ENCODE results near the gene ACOXL.

The ACOXL gene

DNA sequence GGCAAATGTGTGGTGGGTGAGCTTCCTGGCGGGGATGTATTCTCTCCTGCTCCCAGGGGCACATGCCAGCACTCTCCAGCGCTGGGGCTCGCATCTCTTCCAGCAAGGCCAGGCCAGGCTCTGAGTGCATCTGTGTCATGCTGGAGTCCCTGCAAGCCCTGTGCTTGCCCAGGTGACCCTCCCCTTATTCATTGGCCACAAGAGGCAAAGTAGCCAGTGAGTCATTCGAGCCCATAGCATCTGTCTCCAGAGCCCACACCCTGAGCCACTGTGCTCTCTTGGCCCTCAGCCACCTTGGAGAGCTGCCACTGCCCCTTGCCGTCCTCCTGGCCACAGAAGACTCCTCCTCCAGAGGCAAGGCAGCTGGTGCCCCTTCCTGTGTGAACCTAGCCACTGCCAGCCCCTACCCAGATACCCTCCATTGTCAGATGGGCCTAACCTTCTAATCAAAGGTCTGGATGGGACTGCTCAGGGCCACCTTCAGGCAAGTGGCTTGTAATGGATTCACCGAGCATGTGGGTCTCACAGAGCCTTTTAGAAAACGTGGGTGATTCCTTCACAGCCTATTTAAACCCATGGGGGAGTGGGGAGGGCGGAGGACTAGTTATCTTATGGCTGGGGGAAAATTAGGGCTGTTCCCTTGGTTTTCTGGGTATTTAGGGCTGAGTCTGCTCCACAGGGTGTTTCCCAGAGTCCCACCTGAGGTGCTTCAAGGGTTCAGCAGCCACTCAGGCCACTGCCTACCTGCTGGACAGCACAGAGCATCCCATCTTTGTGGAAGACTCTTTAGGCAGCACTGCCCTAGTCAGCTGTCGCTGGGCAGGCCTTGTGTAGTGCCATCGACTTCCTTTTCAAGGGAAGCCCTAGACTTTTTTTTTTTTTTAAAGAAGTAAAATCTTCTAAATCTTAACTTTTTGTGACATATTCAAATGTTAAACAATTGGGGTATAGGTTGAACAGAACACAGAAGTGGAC lies 137.4 kb downstream of the ACOXL start:
- no peak overlapping the region for H4K91ac ChIP-seq (ENCODE audit: low read depth, low read length)
- no CpG with 5 or more reads among the region's 10 CpGs for WGBS (ENCODE audit: extremely low coverage, insufficient coverage, insufficient read length)
- no peak overlapping the region for H2AFZ ChIP-seq (ENCODE audit: insufficient read depth, low read length, poor library complexity)

DNA sequence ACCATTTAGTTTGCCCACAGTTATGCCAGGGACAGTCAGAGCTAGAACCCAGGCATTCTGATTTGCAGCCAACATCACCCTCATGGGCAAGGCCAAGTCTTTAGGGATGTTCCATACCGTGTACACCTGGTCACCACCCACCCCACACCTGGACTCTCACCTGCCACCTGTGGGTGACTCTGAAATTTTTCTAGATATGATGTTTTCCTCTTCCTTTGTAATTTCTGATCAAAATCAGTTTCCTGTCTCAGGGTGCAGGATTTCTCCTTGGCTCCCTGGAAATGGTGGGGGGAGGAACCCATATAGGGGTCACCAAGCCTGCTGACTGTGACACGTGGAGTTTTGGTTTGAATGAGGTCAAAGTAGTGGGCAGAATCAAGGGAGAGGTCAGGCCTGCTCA lies 138.2 kb downstream of the ACOXL start:
- Histone ChIP-seq H3K14ac (ENCODE audit: low read length) (no peak overlapping the region), H3K9ac (ENCODE audit: low read length) (no peak overlapping the region), H2AK5ac (ENCODE audit: low read length) (no peak overlapping the region), H2BK120ac (ENCODE audit: insufficient read depth, low read length, poor library complexity) (no peak overlapping the region), H3K23ac (ENCODE audit: low read length) (no peak overlapping the region), H2AFZ (ENCODE audit: insufficient read depth, low read length, poor library complexity) (no peak overlapping the region), H3K4me3 (ENCODE audit: low read depth, low read length) (no peak overlapping the region), H2BK12ac (ENCODE audit: low read length) (no peak overlapping the region), H3K27me3 (ENCODE audit: insufficient read depth, low read length) (no peaks in the 10 kb centered on the region), H4K8ac (ENCODE audit: low read depth, low read length) (no peak overlapping the region), H3K79me1 (ENCODE audit: low read length) (no peaks in the 10 kb centered on the region), H3K4me2 (ENCODE audit: low read length) (no peak overlapping the region), H4K12ac (ENCODE audit: low read depth, low read length) (no peak overlapping the region), H3K18ac (ENCODE audit: low read length) (no peak overlapping the region), H4K91ac (ENCODE audit: low read depth, low read length) (no peak overlapping the region), H3K36me3 (ENCODE audit: control insufficient read depth in 1 of 2, insufficient read depth in 2 of 2, low read length in 2 of 2) (no peaks in the 10 kb centered on the region), H3K4me1 (ENCODE audit: control insufficient read depth in 1 of 2, insufficient read depth in 2 of 2, low read length in 2 of 2) (no peaks in the 10 kb centered on the region), H3K9me3 (ENCODE audit: insufficient read depth, low read depth, low read length) (no peaks in the 10 kb centered on the region), H3K4ac (ENCODE audit: low read depth, low read length) (no peak overlapping the region), H3K27ac (ENCODE audit: low read depth, low read length) (no peak overlapping the region), H3K79me2 (ENCODE audit: control insufficient read depth, insufficient read depth, low read length, poor library complexity) (no peaks in the 10 kb centered on the region), H2BK5ac (ENCODE audit: low read depth, low read length, poor library complexity) (no peak overlapping the region)
- WGBS (ENCODE audit: extremely low coverage, insufficient coverage, insufficient read length): no CpG with 5 or more reads among the region's 2 CpGs
- no peak for DNase-seq

More for the DNA sequence above, 137.4 kb downstream of the ACOXL start:
- Histone ChIP-seq H3K14ac (ENCODE audit: low read length) (no peak overlapping the region), H2BK5ac (ENCODE audit: low read depth, low read length, poor library complexity) (no peak overlapping the region), H3K36me3 (ENCODE audit: control insufficient read depth in 1 of 2, insufficient read depth in 2 of 2, low read length in 2 of 2) (no peaks in the 10 kb centered on the region), H3K18ac (ENCODE audit: low read length) (no peak overlapping the region), H3K27me3 (ENCODE audit: insufficient read depth, low read length) (no peaks in the 10 kb centered on the region), H3K4ac (ENCODE audit: low read depth, low read length) (no peak overlapping the region), H2AK5ac (ENCODE audit: low read length) (no peak overlapping the region), H3K9ac (ENCODE audit: low read length) (no peak overlapping the region), H3K4me3 (ENCODE audit: low read depth, low read length) (no peak overlapping the region), H3K27ac (ENCODE audit: low read depth, low read length) (no peak overlapping the region), H3K4me1 (ENCODE audit: control insufficient read depth in 1 of 2, insufficient read depth in 2 of 2, low read length in 2 of 2) (no peaks in the 10 kb centered on the region), H2BK12ac (ENCODE audit: low read length) (no peak overlapping the region), H2BK120ac (ENCODE audit: insufficient read depth, low read length, poor library complexity) (no peak overlapping the region), H3K23ac (ENCODE audit: low read length) (no peak overlapping the region), H3K9me3 (ENCODE audit: insufficient read depth, low read depth, low read length) (no peaks in the 10 kb centered on the region), H3K79me1 (ENCODE audit: low read length) (no peaks in the 10 kb centered on the region), H3K4me2 (ENCODE audit: low read length) (no peak overlapping the region), H4K12ac (ENCODE audit: low read depth, low read length) (no peak overlapping the region), H4K8ac (ENCODE audit: low read depth, low read length) (no peak overlapping the region), H3K79me2 (ENCODE audit: control insufficient read depth, insufficient read depth, low read length, poor library complexity) (no peaks in the 10 kb centered on the region)
- DNase-seq: no peak

DNA sequence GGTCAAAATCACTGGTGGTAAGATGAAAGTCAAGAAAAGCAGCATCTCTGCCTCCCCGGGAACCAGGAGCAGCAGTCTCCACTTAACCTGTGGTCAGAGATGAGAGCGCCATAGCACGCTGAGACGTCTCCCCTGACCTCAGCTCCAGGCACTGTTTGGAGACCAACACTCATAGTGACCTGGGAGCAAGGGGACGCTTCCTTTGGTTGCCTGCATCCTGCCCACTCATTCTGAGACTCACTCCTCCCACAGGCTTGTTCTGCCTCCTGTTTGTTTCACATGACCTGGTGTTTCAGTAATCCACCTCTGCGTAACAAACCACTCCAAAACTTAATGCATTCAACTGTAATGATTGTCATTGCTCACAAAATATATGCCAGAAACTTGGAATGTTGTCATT lies 139.3 kb downstream of the ACOXL start:
- H4K91ac ChIP-seq (ENCODE audit: low read depth, low read length): no peak overlapping the region
- no peaks in the 10 kb centered on the region for H3K79me2 ChIP-seq (ENCODE audit: control insufficient read depth, insufficient read depth, low read length, poor library complexity)
- H3K36me3 ChIP-seq (ENCODE audit: control insufficient read depth in 1 of 2, insufficient read depth in 2 of 2, low read length in 2 of 2): no peaks in the 10 kb centered on the region
- H2AK5ac ChIP-seq (ENCODE audit: low read length): no peak overlapping the region
- no peak overlapping the region for H2BK120ac ChIP-seq (ENCODE audit: insufficient read depth, low read length, poor library complexity)
- peaks cover 2% of the 10 kb centered on the region for H3K9me3 ChIP-seq (ENCODE audit: insufficient read depth, low read depth, low read length)
- no peak overlapping the region for H3K9ac ChIP-seq (ENCODE audit: low read length)
- H3K27ac ChIP-seq (ENCODE audit: low read depth, low read length): no peak overlapping the region
- H3K79me1 ChIP-seq (ENCODE audit: low read length): no peaks in the 10 kb centered on the region
- no peak overlapping the region for H3K4ac ChIP-seq (ENCODE audit: low read depth, low read length)
- H3K4me1 ChIP-seq (ENCODE audit: control insufficient read depth in 1 of 2, insufficient read depth in 2 of 2, low read length in 2 of 2): peaks cover 3 to 6% of the 10 kb centered on the region in 2 experiments
- H3K14ac ChIP-seq (ENCODE audit: low read length): no peak overlapping the region
- no peaks in the 10 kb centered on the region for H3K27me3 ChIP-seq (ENCODE audit: insufficient read depth, low read length)
- no peak for DNase-seq
- H4K12ac ChIP-seq (ENCODE audit: low read depth, low read length): no peak overlapping the region
- H3K4me3 ChIP-seq (ENCODE audit: low read depth, low read length): no peak overlapping the region
- no peak overlapping the region for H3K18ac ChIP-seq (ENCODE audit: low read length)
- no CpG with 5 or more reads among the region's 6 CpGs for WGBS (ENCODE audit: extremely low coverage, insufficient coverage, insufficient read length)
- no peak overlapping the region for H3K4me2 ChIP-seq (ENCODE audit: low read length)
- H2BK12ac ChIP-seq (ENCODE audit: low read length): no peak overlapping the region
- no peak overlapping the region for H4K8ac ChIP-seq (ENCODE audit: low read depth, low read length)
- no peak overlapping the region for H2AFZ ChIP-seq (ENCODE audit: insufficient read depth, low read length, poor library complexity)
- H3K23ac ChIP-seq (ENCODE audit: low read length): no peak overlapping the region
- no peak overlapping the region for H2BK5ac ChIP-seq (ENCODE audit: low read depth, low read length, poor library complexity)

- Histone ChIP-seq H3K79me2 (ENCODE audit: control insufficient read depth, insufficient read depth, low read length, poor library complexity) (no peaks in the 10 kb centered on the region), H2BK120ac (ENCODE audit: insufficient read depth, low read length, poor library complexity) (no peak overlapping the region), H3K4me2 (ENCODE audit: low read length) (no peak overlapping the region), H4K12ac (ENCODE audit: low read depth, low read length) (no peak overlapping the region), H2BK5ac (ENCODE audit: low read depth, low read length, poor library complexity) (no peak overlapping the region), H3K4ac (ENCODE audit: low read depth, low read length) (no peak overlapping the region), H2AK5ac (ENCODE audit: low read length) (no peak overlapping the region), H3K18ac (ENCODE audit: low read length) (no peak overlapping the region), H3K79me1 (ENCODE audit: low read length) (no peaks in the 10 kb centered on the region), H3K4me1 (ENCODE audit: control insufficient read depth in 1 of 2, insufficient read depth in 2 of 2, low read length in 2 of 2) (peaks cover 3 to 10% of the 10 kb centered on the region in 2 experiments), H3K27ac (ENCODE audit: low read depth, low read length) (no peak overlapping the region), H2BK12ac (ENCODE audit: low read length) (no peak overlapping the region), H3K9me3 (ENCODE audit: insufficient read depth, low read depth, low read length) (peaks cover 2% of the 10 kb centered on the region), H3K4me3 (ENCODE audit: low read depth, low read length) (no peak overlapping the region), H3K9ac (ENCODE audit: low read length) (no peak overlapping the region), H3K36me3 (ENCODE audit: control insufficient read depth in 1 of 2, insufficient read depth in 2 of 2, low read length in 2 of 2) (no peaks in the 10 kb centered on the region), H4K91ac (ENCODE audit: low read depth, low read length) (no peak overlapping the region), H2AFZ (ENCODE audit: insufficient read depth, low read length, poor library complexity) (no peak overlapping the region), H4K8ac (ENCODE audit: low read depth, low read length) (no peak overlapping the region), H3K23ac (ENCODE audit: low read length) (no peak overlapping the region), H3K14ac (ENCODE audit: low read length) (no peak overlapping the region), H3K27me3 (ENCODE audit: insufficient read depth, low read length) (no peaks in the 10 kb centered on the region)
- no CpG with 5 or more reads among the region's 4 CpGs for WGBS (ENCODE audit: extremely low coverage, insufficient coverage, insufficient read length)
- no peak for DNase-seq
These were observed 140.1 kb downstream of the ACOXL start for GRCh38 chr2:110872521-110872920.
